ENCODE data around the gene SART3.

- TF ChIP-seq CTCF (IDR thresholded peaks at IDR 0.05), result no peak
- no peak for TF ChIP-seq POLR2A (IDR thresholded peaks at IDR 0.05)
- no peak for TF ChIP-seq EP300 (IDR thresholded peaks at IDR 0.05)
Observed at GRCh38 chr12:108563804-108564151, 2.8 kb upstream of the SART3 start.
